Liver (tissue), 9 donors: ENCODE results near the gene WHRN. TPM values are rescaled to one million over a fixed set of nuclear protein-coding genes. Genes with fewer than 3 reads are reported as not detected.

Experiments
- DNase-seq: peaks from one replicate; pipeline ENCODE4 v3.0.0-alpha.2; 2017; ENCODE audit warnings: low spot score
- H3K27ac ChIP-seq, 2 donors: one replicate each; pipeline ENCODE4 v1.7.0; 2013; ENCODE audit warnings: inconsistent platforms in 2 of 2, low read length in 2 of 2, control low read depth in 1 of 2, low read depth in 1 of 2, mild to moderate bottlenecking in 1 of 2
- H3K27me3 ChIP-seq, 4 donors: one replicate each; pipeline versions ENCODE4 v1.6.1 to v1.7.0; 2013; ENCODE audit warnings: low read length in 3 of 4, inconsistent platforms in 1 of 4, mild to moderate bottlenecking in 1 of 4, moderate library complexity in 1 of 4; ENCODE audit not compliant: control insufficient read depth in 4 of 4, insufficient read depth in 4 of 4
- H3K36me3 ChIP-seq, 4 donors: one replicate each; pipeline versions ENCODE4 v1.6.1 to v1.7.0; 2013; ENCODE audit warnings: low read length in 3 of 4, mild to moderate bottlenecking in 3 of 4, low read depth in 1 of 4, moderate library complexity in 1 of 4; ENCODE audit not compliant: control insufficient read depth in 4 of 4, insufficient read depth in 3 of 4
- H3K4me1 ChIP-seq, 4 donors: one replicate each; pipeline versions ENCODE4 v1.6.1 to v1.7.0; 2013; ENCODE audit warnings: low read length in 3 of 4, mild to moderate bottlenecking in 3 of 4, moderate library complexity in 1 of 4; ENCODE audit not compliant: control insufficient read depth in 4 of 4, insufficient read depth in 4 of 4
- H3K4me3 ChIP-seq, 3 donors: one replicate each; pipeline versions ENCODE4 v1.6.1 to v1.7.0; 2013; ENCODE audit warnings: low read length in 3 of 3, control low read depth in 1 of 3, low read depth in 1 of 3, mild to moderate bottlenecking in 1 of 3
- H3K9ac ChIP-seq, 2 donors: one replicate each; pipeline ENCODE4 v1.7.0; 2013; ENCODE audit warnings: low read length in 2 of 2, mild to moderate bottlenecking in 2 of 2, moderate library complexity in 2 of 2, control low read depth in 1 of 2, low read depth in 1 of 2
- H3K9me3 ChIP-seq, 4 donors: one replicate each; pipeline versions ENCODE4 v1.6.1 to v1.7.0; 2013; ENCODE audit warnings: low read length in 3 of 4; ENCODE audit not compliant: control insufficient read depth in 4 of 4
- EGR1 ChIP-seq, 2 donors: IDR thresholded peaks; 2 replicates each; pipeline ENCODE4 v1.6.1; 2016 to 2018; ENCODE audit warnings: antibody characterized with exemption in 2 of 2, low read depth in 2 of 2
- FOXA1 ChIP-seq: IDR thresholded peaks from 2 replicates; pipeline ENCODE4 v1.6.1; 2016; ENCODE audit warnings: antibody characterized with exemption
- FOXA2 ChIP-seq: IDR thresholded peaks from 2 replicates; pipeline ENCODE4 v1.6.1; 2016; ENCODE audit warnings: antibody characterized with exemption
- GABPA ChIP-seq, 2 donors: IDR thresholded peaks in 1 of 2; conservative IDR thresholded peaks in 1 of 2; 2 replicates each; pipeline ENCODE4 v1.6.1; 2016; ENCODE audit warnings: antibody characterized with exemption in 2 of 2, mild to moderate bottlenecking in 1 of 2, moderate library complexity in 1 of 2
- HNF4A ChIP-seq, 2 donors: conservative IDR thresholded peaks; 2 replicates each; pipeline ENCODE4 v1.6.1; 2016; ENCODE audit warnings: antibody characterized with exemption in 2 of 2, mild to moderate bottlenecking in 2 of 2
- JUND ChIP-seq, 2 donors: IDR thresholded peaks; 2 replicates each; pipeline ENCODE4 v1.6.1; 2016; ENCODE audit warnings: antibody characterized with exemption in 2 of 2
- RAD21 ChIP-seq, 2 donors: IDR thresholded peaks; 2 replicates each; pipeline ENCODE4 v1.6.1; 2016; ENCODE audit warnings: antibody characterized with exemption in 2 of 2, mild to moderate bottlenecking in 2 of 2
- RXRA ChIP-seq, 2 donors: IDR thresholded peaks; 2 replicates each; pipeline ENCODE4 v1.6.1; 2017 to 2018; ENCODE audit warnings: antibody characterized with exemption in 2 of 2, mild to moderate bottlenecking in 1 of 2
- SP1 ChIP-seq: IDR thresholded peaks from 2 replicates; pipeline ENCODE4 v1.6.1; 2018; ENCODE audit warnings: antibody characterized with exemption, mild to moderate bottlenecking
- TAF1 ChIP-seq: conservative IDR thresholded peaks from 2 replicates; pipeline ENCODE4 v1.6.1; 2016; ENCODE audit warnings: antibody characterized with exemption, mild to moderate bottlenecking
- YY1 ChIP-seq: IDR thresholded peaks from 2 replicates; pipeline ENCODE4 v1.6.1; 2016; ENCODE audit warnings: antibody characterized with exemption, mild to moderate bottlenecking
- WGBS: extraction: QIAGEN DNeasy Blood & Tissue Kit; methylation state at CpG from one replicate; pipeline ENCODE4 v1.1.7; 2013; 5-methylcytosine and 5-hydroxymethylcytosine counted together
- polyA plus RNA-seq, 2 donors: library from polyadenylated mRNA; stranded (reverse) in 1 of 2; unstranded in 1 of 2; fragments of 200-250 nt in 1 of 2; fragments of >200 nt in 1 of 2; fragmentation: Nextera tagmentation in 1 of 2; extraction: Ambion mirVana in 1 of 2; gene quantifications; one replicate each; pipeline versions ENCODE4 v1.2.1 to v1.2.3, GENCODE V29; 2013 to 2015
- total RNA-seq, 2 donors: library from RNA; depleted of rRNA; stranded (reverse); fragments of >200 nt; gene quantifications; one replicate each; pipeline ENCODE4 v1.2.3, GENCODE V29; 2014
- TF ChIP-seq, protein P1 (sequence below): IDR thresholded peaks from 2 replicates; pipeline ENCODE4 v1.6.1; 2016; ENCODE audit warnings: antibody characterized with exemption
- donor health status: healthy.
- donor health status: healthy.
- donor health status: healthy.
- donor health status: healthy.
- donor health status: healthy.

WHRN gene
- total and polyA plus RNA-seq, 4 donors, result 0.42 to 1.9 (median 0.88) TPM

DNA sequence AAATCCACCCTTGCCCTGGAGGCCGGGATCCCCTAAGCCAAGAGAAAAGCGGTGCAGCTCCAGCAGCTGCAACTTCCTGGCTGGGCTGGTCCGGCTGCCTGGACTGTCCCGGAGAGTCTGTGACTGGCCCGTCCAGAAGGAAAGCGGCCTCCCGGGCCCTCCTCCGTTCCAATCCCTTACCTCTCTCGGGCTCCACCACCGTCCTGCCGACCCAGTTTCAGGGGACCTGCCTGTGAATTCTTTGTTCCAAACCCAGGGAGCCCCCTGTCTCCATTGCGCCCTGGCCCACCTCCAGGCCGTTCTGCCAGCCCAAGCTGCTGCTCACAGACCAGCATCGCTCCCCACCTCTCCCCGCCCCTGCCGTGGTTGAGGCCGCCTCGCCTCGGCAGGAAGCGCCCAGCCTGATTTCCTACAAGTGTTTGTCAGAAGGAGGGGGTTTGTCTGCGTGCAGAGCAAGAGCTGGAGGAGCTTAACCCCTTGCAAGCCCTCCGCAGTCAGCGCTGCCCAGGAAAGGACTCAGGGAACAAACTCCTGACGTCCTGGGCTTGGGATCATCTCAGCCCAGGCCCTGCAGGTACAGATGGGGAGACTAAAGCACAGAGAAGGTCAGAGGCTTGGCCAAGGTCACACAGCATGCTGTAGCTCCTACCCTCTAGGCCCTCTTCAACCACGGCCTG lies 117.5 kb downstream of the WHRN start, which contains the start of gene AKNA:
AKNA (minus strand) TSS at position 303 of the 677 bp plus-strand sequence. CDS start 6,649 bp downstream, outside the sequence.
- WGBS, result 38% methylated on average over 25 of the region's 25 CpGs
- peaks cover 14 to 78% (median 60%) of the 10 kb centered on the region in 4 donors for H3K4me1 ChIP-seq
- no peak for DNase-seq

DNA sequence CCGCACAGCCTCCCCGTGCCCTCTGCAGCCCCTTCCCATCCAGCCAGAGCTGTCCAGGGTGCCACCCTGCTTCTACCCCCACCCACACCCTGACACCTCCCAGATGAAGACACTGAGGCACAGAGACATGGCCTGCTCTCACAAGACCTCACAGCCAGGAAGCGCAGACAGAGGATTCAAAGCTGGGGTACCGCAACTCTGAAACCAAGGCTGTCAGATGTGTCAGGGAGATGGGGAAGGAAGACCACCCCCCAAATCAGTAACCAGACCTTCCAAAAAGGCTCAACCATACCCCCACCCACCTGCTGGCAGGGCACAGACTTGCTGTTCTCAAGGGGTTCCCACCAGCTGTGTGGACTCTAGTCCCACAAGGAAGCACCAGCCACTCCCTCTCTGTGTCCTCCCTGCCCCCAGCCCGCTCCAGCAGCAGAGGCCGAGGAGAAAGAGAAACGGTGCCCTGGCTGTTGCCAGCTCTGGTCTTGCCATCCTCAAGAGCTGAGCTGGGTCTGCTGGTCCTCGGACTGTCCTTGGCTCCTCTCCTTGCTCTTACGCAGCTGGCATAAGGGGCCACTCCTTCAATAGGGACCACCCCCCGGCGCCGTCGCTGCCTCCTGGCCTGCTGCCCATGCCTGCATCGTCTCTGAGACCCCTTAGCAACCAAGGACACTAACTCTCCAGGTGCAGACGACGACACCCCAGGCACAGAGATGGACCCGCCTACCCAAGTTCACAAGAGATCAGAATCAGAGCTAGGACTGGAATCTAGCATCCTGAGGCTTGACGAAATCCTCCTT lies 118.2 kb downstream of the WHRN start:
- H3K9ac ChIP-seq, result peak overlapping the region; percentile 68 to 75
- no peaks in the 10 kb centered on the region for H3K36me3 ChIP-seq
- 26% methylated on average over 18 of the region's 18 CpGs for WGBS
- TF ChIP-seq FOXA2, result no peak
- no peak for TF ChIP-seq EGR1 (IDR thresholded peaks at IDR 0.05; ENCODE audit: low read depth in 2 of 2)
- no peak for TF ChIP-seq JUND (IDR thresholded peaks at IDR 0.05)
- no peak for TF ChIP-seq YY1
- no peak for TF ChIP-seq SP1
- TF ChIP-seq HNF4A (conservative IDR thresholded peaks at IDR 0.05), result no peak
- no peak for TF ChIP-seq RXRA (IDR thresholded peaks at IDR 0.05)
- H3K9me3 ChIP-seq, result no peaks in the 10 kb centered on the region
- H3K27me3 ChIP-seq, result no peaks in the 10 kb centered on the region
- H3K27ac ChIP-seq, result peak overlapping the region; percentile 75 to 97
- H3K4me3 ChIP-seq, result peak overlapping the region; percentile 40 to 67 (median 53)
- DNase-seq, result no peak
- H3K4me1 ChIP-seq, result peaks cover 14 to 76% (median 56%) of the 10 kb centered on the region in 4 donors

More for the DNA sequence above, 117.5 kb downstream of the WHRN start, which contains the start of gene AKNA:
- TF ChIP-seq RAD21 (IDR thresholded peaks at IDR 0.05), result peak in 1 of 2 donors; percentile 11
- peak; percentile 30 for TF ChIP-seq TAF1
- no peak for TF ChIP-seq SP1
- TF ChIP-seq YY1, result peak; percentile 21
- TF ChIP-seq GABPA (IDR thresholded peaks at IDR 0.05 in 1 of 2, conservative IDR thresholded peaks at IDR 0.05 in 1 of 2), result no peak
- H3K36me3 ChIP-seq, result no peaks in the 10 kb centered on the region
- peak within 1 kb of the TSS; percentile 68 to 75 for H3K9ac ChIP-seq
- peak within 1 kb of the TSS; percentile 75 to 97 for H3K27ac ChIP-seq
- no peaks in the 10 kb centered on the region for H3K27me3 ChIP-seq
- H3K9me3 ChIP-seq, result no peaks in the 10 kb centered on the region
- H3K4me3 ChIP-seq, result peak within 1 kb of the TSS; percentile 40 to 67 (median 53)

DNA sequence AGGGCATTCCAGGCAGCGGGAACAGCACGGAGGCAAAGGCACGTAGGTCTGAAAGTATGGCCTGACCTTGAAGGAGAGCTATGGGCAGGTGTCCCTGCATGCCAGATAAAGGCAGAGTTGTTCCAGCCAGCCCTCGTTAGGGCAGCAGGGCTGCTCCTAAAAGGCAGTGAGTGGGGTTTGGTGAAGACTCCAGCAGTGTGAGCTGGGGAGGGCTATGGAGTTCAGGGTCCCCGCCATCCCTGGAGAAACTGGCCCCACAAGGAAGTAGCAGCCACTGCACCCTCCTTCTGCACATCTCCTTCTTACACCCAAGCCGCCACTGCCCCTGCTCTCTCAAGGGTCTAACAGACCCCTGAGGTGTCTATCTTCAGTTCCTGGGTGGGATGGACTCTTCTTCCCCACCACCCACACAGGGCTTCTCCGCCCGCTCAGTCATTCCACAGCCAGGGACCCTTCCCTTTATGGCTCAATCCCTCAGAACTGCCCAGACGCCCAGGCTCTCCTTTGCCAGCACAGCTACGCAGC lies 118.8 kb downstream of the WHRN start:
- H3K36me3 ChIP-seq, result no peaks in the 10 kb centered on the region
- peak overlapping the region; percentile 51 to 75 for H3K9ac ChIP-seq
- H3K27me3 ChIP-seq, result no peaks in the 10 kb centered on the region
- H3K4me3 ChIP-seq, result peak overlapping the region; percentile 7 to 53 (median 40)
- H3K9me3 ChIP-seq, result no peaks in the 10 kb centered on the region
- peaks cover 14 to 73% (median 55%) of the 10 kb centered on the region in 4 donors for H3K4me1 ChIP-seq
- no peak for DNase-seq
- 36% methylated on average over 10 of the region's 10 CpGs for WGBS
- TF ChIP-seq, protein P1, sequence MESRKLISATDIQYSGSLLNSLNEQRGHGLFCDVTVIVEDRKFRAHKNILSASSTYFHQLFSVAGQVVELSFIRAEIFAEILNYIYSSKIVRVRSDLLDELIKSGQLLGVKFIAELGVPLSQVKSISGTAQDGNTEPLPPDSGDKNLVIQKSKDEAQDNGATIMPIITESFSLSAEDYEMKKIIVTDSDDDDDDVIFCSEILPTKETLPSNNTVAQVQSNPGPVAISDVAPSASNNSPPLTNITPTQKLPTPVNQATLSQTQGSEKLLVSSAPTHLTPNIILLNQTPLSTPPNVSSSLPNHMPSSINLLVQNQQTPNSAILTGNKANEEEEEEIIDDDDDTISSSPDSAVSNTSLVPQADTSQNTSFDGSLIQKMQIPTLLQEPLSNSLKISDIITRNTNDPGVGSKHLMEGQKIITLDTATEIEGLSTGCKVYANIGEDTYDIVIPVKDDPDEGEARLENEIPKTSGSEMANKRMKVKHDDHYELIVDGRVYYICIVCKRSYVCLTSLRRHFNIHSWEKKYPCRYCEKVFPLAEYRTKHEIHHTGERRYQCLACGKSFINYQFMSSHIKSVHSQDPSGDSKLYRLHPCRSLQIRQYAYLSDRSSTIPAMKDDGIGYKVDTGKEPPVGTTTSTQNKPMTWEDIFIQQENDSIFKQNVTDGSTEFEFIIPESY, result no peak
- TF ChIP-seq JUND (IDR thresholded peaks at IDR 0.05) (no peak), EGR1 (IDR thresholded peaks at IDR 0.05; ENCODE audit: low read depth in 2 of 2) (no peak), FOXA1 (no peak), YY1 (no peak), FOXA2 (no peak), SP1 (no peak)
- peak overlapping the region; percentile 75 to 97 for H3K27ac ChIP-seq
